NOMO-1 treated with DMSO at 0.1 percent for 48 hours (cell line): ENCODE measurements around the gene KLK1.
"Not testable (repeated sequence)": the region's sequence is repeated elsewhere in the genome, so short reads cannot be mapped to it uniquely, and the experiment has no call there.

Experiments used
- DNase-seq: peaks from one replicate; lab custom pipeline; 2025; ENCODE audit not compliant: unreplicated experiment; lab: John Stamatoyannopoulos, UW

Gene KLK1

GRCh38 chr19:50770164-50770563, 53.4 kb downstream of the KLK1 start, which contains the start of gene GPR32:
Gene GPR32 (plus strand): TSS chr19:50770464. CDS start chr19:50770601, 137 bp downstream.
- DNase-seq, result not testable (repeated sequence)
